Suppressor macrophage treated with lipopolysaccharide for 1 hour (primary cell): ENCODE measurements around the gene MUTYH.

Source experiments
- DNase-seq, 3 donors: peaks; one replicate each; pipeline ENCODE4 v3.0.0-alpha.2; 2020 to 2022

The MUTYH gene

DNA sequence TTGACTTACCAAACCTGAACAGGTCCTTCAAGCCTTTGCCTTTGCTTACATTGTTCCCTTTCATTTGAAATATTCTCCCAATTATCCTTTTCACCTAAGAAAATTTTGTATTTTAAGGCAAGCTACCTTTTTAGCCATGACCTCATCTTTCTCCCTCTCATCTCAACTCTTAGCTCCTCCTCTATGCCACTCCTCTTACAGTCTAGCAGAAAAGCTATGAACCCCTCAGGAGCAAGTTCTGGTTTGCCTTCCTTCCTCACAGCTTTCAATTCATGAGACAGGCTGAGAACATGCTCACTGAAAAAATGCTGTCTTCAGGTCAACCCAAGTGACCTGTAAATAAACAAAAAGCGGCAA, 8.3 kb upstream of the MUTYH start:
- no peak for DNase-seq

DNA sequence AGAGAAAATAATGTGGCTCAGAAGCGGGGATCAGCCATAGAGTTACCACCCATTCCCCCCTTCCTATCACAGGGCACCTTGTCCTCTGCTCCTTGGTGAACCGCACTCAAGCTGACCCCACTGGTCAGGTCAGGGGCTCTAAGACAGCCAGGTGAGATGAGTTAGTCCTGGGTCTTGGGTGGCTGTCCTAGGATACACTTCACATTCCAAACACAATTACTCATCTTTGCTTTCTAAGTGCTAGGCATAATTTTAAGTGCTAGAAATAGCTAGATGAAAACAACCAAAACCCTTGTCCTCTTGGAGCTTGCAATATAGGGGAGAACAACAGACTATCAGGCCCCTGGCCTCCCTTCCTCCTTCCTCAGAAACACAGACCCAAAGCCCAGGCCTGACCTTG, 7.8 kb upstream of the MUTYH start:
- DNase-seq: no peak

DNA sequence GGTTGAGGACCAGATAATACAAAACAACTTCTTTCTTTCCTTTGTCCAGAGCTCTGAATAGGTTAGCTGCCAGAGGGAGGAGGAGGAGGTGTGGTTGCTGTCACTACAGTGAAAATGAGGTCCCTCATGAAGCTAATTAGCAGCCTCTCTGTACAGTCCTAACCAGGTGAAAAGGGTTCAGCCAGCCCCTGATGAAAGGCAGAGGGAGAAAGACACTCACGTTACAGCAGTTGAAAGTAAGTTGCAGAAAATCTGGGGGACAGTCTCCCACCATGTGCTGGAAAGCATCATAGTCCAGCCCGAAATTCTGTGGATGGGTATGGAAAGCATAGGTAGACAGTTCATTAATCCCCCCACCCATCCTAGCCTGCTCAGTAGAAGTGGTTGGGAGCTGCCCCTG, 6.2 kb upstream of the MUTYH start:
- no peak for DNase-seq

DNA sequence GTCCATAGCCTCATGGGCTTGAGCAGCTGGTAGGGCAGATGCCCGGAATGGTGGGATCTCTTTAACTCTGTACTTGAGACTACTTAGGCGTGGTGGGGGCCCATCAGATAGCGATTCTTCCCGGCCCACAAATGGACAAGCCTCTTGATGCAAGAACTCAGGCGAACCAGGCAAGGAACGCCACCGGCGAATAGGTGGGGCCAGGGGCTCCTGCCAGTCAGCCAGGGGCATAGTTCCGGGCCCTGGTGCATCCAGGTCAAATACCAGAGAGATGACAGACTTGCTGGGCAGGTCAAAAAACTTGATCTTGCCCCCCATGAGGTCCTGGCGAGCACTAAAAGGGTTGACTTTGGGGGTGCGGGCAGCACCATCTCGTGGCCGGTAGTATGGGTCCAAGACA, 4.8 kb upstream of the MUTYH start:
- DNase-seq: no peak

DNA sequence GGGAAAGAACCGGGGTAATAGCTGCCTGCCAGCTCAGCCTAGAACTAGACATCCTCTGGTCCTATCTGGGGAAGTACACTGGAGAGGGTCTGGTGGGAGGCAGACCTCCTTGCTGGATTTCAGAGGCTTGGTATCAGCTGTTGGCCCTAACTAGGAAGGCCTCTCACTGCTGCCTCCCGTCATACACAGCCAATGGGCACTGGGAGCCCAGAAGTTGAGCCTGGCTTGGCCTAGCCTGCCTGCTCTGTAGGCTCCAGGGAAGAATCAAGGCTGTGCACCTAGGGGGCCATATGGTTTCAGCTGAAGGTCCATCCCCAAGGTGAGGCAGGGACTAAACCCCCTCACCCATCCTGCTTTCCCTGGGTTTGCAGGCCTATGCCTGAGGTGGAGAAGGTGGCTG, 4.3 kb upstream of the MUTYH start:
- DNase-seq: no peak

DNA sequence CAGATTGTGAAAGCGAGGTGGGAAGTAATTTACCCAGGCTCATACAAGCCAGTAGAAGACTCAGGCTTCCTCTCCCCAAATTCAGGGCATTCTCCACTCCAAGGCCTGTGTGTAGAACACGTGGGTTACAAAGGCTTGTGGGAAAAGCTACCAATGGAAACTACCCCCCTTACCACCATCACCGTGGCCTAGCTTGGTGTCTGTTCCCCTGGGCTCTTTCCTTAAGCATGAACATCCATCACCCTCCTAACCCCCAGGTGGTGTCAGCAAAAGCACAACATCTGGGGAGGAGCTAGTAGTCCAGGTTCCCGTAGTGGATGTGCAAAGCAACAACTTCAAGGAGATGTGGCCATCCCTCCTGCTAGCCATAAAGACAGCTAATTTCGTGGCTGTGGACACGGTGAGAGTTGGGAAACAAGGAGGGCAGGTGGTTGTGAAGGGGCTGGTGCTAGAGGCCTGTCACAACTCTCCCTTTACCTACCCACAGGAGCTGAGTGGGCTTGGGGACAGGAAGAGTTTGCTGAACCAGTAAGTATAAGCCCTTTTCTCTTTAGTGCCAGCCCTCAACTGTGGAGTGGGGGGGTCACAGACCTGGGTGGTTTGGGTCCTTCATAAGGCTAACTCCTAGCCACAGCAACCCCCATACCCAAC, 701 bp upstream of the MUTYH start:
- DNase-seq: peak in 2 of 3 donors; percentile 16 to 20

DNA sequence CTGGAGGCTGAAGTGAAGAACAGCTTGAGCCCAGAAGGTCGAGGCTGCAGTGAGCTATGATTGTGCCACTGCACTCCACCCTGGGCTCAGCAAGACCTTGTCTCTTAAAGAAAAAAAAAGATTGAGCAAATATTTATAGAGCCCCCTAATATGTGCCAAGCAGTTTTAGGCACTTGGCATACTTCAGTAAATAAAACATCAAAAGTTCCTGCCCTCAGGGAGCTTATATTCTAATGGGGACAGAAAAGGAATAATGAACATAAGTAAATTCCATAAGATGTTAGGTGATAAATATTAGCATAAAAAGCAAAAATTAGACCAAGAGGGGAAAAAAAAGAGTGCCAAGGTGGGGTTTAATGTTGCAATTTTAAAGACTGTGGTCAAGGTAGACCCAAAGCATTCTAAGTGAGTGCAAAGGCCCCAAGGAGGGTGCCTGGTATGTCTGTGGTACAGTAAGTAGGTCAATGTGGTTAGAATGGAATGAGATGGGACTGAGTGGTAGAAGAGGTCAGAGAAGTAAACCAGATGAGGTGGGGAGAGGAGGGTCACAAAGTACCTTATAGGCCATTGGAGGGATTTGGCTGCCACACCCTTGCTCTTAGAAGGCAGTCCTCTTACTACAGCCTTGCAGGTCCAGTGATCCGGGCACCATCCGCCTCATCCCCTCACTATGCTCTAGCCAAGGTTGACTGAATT, 2.5 kb downstream of the MUTYH start:
- no peak for DNase-seq

DNA sequence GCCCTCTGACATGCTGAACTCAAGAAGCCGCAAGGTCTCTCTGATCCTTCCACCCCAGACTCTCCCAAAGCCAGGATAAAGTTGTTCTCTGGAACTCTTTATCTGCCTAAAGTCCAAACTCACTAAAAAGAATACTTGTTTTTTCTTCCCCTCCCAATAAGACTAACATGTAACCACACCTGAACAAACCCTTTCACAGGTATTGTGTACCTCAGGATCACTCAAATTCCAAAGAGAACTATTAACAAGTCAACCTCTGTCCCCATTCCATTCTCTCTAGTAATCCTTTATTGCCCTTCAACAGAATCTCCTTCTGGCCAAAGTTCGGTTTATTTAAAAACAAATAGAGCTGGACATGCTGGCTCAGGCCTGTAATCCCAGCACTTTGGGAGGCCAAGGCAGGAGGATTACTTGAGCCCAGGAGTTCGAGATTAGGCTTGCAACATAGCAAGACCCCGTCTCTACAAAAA, 4.3 kb downstream of the MUTYH start:
- DNase-seq: no peak

DNA sequence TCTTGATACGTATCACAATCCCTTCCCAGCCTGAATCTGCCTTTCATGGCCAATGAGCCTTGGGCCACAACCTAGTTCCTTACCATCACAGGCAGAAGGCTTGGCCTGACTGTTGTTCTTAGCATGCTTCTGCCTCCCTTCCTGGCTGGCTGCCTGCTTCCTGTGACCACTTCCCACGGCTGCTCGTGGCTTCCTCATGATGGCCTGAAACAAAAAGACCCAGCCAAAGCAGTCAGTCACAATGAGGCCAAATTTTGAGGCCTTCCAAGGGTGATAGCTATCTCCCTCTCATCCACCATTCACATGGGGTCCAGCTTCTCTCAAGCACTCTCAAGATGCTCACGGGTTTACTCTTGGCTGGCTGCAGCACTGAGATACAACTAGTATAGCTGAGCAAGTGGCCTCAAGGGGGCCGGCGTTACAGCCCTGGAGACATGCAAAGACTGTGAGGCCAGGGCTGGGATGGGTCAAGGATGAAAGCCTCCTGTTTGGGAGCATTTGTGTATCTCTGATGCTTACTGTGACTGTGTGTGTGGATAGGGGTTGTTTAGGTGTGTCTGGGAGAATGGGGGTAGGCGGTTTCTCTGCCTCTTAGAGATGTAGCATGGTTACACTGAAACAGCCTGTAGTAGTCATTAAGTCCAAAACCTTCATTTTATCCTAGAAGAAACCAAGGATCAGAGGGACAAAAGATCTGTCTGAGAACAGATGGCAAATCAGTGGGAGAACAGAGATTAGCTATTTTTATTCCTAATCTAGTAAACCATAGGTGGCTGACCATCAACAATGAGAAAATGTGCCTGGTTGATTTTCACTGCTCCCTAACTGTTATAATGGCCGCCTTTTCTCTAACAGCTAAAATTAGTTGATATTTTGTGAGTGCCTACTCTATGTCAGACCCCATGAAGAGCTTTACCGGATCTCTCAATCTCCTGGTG, 5.7 kb downstream of the MUTYH start:
- peak; percentile 29 to 55 (median 43) for DNase-seq

DNA sequence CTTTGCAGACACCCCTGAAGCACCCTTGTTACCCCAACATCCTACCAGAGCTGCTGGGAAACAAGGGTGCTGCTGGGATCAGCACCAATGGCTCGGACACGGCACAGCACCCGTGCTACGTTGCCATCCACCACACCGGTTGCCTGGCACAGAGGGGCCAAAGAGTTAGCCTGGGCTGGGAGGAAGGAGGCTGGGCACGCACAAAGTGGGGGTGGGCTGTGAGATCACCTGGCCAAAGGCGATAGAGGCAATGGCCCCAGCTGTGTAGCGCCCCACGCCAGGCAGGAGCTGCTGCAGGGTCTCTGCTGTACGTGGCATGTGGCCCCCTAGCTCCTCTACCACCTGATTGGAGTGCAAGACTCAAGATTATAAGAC, 7.9 kb downstream of the MUTYH start:
- no peak for DNase-seq

DNA sequence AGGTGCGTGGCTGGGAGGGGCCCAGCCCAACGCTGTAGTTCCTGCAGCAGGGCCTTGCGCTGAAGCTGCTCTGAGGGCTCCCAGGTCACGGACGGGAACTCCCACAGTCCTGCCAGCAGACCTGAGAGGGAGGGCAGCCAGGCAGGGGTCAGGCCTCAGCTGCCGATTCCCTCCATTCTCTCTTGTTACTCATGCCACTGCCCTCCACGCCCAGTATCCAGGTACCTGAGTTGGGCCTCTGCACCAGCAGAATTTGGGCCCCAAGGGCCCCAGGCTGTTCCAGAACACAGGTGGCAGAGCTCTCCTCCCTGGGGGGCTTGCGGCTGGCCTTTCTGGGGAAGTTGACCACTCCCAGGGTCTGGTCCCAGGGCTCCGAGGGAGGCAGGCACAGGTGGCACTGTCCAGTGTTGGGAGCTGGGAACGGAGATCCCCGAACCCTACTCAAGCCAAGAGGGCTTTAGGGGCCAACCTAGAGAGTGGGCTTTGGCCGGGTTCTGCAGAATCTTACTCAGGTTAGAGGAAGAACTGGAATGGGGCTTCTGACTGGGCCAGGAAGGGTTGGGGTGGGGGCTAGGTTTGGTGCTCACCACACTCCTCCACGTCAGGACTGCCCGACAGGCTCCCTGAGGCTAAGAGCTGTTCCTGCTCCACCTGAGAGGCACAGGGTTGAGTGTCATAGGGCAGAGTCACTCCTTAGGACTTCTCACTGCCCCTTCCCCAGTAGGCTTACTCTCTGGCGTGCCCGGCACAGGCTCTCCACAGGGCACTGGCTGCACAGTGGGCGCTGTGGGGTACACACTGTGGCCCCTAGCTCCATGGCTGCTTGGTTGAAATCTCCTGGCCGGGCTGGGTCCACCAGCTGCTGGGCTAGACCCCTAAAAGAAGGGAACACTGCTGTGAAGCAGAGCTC, 8.5 kb downstream of the MUTYH start:
- no peak for DNase-seq

DNA sequence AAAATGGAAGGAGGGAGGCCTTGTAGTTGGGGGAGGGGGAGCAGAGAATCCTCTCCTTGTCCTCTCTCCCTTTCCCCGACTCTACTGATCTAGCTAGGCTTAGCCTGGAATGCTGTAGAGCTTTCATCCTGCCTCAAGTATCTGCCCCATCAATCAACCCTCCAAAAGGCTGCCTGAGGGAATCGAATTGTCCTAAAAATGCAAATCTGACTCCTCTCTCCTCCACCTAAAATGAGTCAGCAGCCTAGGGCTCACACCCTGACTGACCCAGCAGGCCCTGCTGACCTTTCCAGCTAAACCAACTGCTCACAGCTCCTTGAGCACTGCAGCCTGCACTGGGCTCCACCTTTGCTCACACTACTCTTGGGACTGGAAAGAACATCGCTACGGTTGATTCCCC, 10.8 kb downstream of the MUTYH start:
- DNase-seq: no peak

DNA sequence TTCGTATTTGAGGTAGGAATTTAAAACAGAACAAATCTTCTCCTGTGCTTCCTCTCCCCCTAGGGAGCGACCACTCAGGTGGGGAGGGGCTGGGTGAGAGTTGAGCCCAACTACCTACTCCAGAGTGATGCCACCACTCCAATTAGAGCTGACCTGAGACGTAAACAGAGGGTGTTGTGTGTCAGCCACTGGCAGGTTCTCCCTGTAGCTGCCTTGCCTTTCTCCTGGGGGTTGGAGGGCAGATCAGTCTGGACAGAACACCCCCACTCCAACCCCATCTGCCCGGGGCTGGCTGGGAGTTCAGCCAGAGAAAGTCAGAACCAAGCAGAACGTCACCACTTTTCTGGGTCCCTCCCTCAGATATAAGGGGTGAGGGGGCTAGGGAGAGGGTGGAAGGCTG, 11.6 kb downstream of the MUTYH start:
- no peak for DNase-seq

DNA sequence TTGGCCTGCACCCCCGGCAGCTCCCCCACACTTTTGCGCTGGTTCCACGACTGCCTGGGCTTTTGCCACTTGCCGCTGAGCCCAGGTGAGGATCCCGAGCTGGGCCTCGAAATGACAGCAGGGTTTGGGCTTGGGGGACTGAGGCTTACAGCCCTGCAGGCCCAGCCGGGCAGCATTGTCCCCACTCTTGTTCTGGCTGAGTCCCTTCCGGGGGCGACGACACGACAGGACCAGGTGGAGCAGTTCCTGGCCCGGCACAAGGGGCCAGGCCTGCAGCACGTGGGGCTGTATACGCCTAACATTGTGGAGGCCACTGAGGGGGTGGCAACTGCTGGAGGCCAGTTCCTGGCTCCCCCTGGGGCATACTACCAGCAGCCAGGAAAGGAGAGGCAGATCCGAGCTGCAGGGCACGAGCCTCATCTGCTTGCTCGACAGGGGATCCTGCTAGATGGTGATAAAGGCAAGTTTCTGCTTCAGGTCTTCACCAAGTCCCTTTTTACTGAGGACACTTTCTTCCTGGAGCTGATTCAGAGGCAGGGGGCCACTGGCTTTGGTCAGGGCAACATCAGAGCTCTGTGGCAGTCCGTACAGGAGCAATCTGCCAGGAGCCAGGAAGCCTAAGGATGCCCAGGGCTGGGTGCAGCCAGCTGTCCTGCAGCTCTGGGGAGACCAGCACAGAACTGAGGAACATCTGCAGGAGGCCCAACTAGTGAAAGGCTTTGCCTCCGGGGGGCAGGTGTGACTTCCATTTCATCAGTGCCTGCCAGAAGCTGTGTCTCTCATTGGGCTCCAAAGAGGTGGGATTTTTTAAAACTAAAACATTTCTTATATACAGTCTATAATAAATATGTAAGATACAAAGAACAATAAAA, 12.4 kb downstream of the MUTYH start:
- DNase-seq: no peak

DNA sequence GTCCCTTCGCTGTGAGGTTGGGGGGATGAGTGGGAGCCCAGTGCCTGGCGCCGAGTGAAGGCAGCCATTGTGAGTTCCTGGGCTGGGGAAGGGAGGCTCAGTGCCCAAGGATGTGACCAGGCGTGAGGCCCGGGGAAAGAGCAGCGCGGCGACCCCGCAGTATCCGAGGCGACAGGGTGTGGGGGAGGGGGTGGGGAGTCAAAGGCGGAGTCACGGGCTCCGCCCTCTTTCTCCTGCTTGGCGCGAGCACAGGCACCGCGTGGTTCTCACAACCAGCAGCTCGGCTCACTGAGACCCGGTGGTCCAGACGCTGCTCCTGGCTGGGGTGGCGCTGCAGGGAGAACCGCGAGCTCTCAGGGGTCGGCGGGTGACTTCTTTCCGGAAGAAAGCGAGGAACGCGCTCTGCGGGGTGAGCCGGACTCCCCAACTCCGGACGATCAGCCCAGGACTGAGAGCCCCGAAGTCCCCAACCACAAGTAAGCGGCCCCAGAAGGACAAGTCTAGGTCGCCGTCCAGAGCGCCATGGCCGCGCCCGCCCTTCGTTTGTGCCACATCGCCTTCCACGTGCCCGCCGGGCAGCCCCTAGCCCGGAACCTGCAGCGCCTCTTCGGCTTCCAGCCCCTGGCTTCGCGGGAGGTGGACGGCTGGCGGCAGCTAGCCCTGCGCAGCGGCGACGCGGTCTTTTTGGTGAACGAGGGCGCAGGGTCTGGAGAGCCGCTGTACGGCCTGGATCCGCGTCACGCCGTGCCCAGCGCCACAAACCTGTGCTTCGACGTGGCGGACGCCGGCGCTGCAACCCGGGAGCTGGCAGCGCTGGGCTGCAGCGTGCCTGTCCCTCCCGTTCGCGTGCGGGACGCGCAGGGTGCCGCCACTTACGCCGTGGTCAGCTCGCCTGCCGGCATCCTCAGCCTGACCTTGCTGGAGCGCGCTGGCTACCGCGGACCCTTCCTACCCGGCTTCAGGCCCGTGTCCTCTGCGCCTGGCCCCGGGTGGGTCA, 13.3 kb downstream of the MUTYH start, which contains the start of gene HPDL:
TSS of gene HPDL (plus strand) at position 269 of the 997 bp plus-strand sequence. CDS start at position 523, 254 bp downstream.
- DNase-seq: peak in 2 of 3 donors; percentile 36 to 57

DNA sequence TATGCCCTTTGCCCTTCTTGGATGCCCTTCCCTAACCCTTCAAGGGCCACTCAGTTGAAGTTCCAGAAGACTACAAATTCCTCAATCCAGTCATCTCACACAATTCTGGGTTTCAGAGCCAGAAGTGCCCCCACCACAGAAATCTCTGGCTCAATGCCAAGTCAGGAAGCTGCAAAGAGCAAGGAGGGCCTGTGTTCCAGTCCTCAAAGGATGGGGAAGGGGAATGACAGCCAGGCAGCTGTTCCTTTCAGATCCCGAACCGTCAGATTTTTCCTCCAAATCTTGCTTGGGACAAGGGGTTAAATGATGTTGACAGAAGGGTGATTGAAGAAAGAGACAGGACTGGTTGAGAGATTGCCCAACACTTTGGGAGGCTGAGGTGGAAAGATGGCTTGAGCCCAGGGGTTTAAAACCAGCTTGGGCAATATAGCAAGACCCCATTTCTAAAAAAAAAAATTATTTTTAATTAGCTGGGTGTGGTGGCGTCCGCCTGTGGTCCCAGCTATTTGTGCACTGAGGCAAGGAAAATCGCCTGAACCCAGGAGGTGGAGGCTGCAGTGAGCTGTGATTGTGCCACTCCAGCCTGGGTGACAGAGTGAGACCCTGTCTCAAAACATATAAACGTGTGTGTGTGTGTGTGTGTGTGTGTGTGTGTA, 14.3 kb downstream of the MUTYH start:
- DNase-seq: no peak

DNA sequence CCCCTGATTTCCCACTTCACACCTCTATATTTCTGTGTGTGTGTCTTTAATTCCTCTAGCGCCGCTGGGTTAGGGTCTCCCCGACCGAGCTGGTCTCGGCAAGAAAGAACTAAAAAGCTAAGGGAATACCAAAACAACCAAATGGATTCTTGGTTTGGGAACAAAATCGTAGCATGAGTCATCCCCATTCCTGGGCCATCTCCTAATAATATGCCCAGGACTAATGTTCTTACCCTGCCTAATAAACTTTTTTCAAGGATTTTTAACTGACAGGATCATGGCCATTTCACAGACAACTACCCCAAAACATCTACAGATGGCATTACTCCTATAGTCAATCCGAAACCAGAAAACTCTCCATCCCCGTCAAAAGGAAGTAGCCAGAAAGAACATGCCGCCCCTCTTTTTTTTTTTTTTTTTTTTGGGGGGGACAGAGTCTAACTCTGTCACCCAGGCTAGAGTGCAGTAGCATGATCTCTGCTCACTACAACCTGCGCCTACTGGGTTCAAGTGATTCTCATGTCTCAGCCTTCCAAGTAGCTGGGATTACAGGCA, 17.7 kb downstream of the MUTYH start:
- no peak for DNase-seq

DNA sequence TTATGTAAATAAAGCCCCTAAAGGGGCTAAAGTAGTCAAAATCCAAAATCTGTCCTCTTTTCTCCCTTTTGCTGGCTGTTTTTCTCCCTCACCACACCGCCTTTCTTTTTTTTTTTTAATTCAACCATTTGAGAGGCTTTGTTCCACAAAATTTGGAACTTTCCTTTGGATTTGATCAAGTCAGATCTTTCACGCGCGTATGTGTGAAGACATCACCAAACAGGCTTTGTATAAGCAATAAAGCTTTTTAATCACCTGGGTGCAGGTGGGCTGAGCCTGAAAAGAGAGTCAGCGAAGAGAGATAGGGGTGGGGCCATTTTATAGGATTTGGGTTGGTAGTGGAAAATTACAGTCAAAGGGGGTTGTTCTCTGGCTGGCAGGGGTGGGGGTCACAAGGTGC, 18.8 kb downstream of the MUTYH start:
- DNase-seq: no peak

DNA sequence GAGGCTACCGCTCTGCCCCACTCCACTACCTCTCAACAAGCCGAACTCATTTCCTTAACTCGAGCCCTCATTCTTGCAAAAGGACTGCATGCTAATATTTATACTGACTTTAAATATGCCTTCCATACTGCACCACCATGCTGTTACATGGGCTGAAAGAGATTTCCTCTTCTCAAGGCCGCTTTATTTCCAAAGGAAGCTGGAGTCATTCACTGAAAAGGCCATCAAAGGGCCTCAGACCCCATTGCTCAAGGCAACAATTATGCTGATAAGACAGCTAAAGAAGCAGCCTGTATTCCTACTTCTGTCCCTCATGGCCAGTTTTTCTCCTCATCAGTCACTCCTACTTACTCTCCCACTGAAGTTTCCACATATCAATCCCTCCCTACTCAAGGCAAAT, 20.5 kb downstream of the MUTYH start:
- DNase-seq: no peak
